NCI-H1694 treated with DMSO at 0.1 percent for 48 hours (cell line): ENCODE measurements around the gene CALY.
A peak's percentile ranks its signal among the peaks of the same experiment; 100 is the strongest.

Experiments used
- DNase-seq: peaks from one replicate; lab custom pipeline; 2025; lab: John Stamatoyannopoulos, UW

Gene CALY

DNA sequence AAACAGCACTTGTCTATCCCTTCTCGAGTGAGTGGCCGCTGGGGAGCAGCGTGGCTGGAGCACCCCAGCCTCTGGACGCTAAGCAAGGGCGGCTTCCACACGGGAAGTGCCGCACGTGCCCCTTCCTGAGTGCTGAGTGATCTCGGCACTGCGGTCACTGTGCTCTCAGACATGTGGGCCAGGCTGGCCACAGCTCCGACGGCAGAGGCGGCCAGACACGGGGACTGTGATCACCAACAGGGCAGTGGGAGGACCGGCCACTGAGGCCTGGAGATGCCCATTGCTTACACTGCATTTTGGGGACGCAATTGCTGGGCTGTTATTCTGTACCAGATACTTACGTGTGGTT lies 29.4 kb upstream of the CALY start:
- DNase-seq, result no peak

DNA sequence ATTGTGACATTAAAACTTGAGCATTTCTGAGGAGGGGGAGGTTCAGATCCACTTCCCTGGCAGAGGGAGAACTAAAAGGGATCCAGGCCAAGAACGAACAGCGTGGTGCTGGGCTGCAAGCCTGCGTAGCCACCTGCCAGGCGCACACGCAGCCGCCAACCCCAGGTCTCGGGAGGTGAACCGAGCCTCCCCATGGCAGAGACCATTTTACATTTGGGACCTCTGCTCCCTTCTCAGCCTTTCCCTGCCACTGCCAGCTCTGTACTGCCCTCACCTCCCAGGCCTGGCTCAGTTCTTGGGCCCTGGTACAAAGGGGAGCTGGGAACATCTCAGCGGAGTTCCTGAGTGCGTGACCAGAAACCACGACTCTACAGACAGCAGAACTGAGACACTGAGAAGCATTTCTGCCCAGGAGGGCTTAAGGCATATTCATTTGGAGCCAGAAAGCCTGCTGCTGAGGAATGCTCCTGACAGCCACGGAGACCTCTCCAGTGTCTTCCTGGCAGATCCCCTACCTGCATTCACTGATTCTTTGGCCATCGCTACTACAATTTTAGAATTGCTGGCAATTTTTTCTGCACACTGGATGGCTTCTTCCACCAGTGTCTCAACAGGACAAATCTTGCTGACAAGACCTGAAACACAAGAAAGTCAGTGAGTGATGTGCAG lies 28.9 kb upstream of the CALY start:
- DNase-seq, result peak; percentile 23

DNA sequence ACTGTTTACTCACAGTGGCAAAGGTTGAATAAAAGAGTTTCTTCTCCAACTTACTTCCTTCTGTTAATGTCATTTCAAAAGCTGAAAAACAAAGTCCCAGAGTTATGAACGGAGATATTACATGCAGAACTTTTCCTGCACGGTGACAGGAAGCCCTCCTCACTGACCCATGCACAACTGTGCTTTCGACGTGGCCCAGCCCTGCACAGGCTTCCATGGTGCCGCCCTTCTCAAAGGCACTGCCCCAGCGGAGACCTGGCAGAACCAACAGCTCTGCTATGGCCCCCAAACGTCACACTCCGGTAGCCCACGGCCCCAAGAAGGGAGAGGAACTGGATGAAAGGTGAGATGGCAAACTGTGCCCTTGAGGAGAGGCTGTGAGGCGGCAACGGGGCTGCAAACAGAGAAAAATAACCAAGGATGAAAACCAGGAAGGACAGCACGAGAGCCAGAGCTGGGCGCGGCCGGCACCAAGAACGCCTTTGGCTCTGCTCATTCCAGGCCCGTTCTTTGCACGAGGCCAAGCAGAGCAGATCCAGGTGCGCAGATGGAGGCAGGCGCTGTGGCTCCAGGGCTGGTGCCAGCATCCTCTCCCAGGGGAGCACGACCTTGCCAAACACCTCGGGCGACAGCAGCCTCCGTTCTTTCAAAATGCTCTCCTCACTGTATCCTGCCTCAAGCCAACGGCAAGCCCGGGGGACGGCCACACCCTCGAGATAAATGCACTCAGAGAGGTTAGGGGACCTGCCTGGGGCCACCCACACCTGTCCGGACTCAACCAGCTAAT lies 28.1 kb upstream of the CALY start:
- DNase-seq, result peak; percentile 39

DNA sequence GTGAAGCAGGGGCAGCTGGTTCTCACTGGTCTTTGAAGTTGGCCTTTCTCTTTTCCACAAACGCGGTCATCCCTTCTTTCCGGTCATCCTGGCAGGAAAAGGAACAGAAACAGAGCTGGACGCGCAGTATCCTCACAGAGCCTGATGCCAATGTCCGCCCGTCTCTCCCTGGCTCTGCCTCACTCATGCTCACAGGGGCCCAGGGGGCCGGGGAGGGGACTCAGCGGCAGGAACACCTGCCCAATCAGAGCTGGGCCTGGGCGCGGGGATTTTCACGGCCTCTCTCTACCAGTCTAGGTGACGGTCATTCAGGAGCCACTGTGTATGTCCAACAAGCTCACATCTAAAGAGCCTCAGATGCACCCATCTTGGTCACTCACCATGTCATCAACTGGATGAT lies 26.1 kb upstream of the CALY start:
- DNase-seq, result no peak

DNA sequence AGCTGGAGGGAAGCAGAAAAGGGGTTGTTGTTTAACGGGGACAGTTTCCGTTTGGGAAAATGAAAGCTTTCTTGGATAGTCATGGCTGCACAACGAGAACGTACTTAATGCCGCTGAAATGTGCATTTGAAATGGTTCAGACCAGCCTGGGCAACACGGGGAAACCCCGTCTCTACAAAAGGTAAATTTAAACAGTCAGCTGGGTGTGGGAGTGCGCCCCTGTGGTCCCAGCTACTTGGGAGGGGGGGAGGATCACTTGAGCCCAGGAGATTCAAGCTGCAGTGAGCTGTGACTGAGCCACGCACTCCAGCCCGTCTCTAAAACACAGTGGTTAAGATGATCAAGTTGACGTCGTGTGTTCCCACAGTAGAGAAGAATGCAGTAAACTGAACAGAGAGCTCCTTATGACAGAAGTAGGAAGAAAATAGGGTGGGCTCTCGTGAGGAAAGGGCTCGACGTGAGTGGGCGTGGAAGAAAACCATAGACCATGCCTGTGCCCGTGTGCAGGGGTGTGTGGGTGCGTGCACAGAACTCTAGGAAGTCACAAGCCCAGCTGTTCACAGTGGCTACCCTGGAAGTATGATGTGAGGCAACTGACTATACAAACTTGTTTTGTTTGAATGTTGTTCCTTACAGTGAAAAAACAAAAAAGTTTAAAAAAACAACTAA lies 25.2 kb upstream of the CALY start:
- DNase-seq, result no peak

DNA sequence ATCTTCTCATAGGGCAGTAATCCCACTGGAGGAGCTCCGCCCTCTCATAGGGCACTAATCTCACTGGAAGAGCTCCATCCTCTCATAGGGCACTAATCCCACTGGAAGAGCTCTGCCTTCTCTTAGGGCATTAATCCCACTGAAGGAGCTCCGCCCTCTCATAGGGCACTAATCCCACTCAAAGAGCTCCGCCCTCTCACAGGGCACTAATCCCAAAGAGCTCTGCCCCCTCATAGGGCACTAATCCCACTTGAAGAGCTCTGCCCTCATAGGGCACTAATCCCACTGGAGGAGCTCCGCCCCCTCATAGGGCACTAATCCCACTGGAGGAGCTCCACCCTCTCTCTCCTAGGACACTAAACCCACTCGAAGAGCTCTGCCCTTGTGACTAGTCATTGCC lies 24.5 kb upstream of the CALY start:
- no peak for DNase-seq

DNA sequence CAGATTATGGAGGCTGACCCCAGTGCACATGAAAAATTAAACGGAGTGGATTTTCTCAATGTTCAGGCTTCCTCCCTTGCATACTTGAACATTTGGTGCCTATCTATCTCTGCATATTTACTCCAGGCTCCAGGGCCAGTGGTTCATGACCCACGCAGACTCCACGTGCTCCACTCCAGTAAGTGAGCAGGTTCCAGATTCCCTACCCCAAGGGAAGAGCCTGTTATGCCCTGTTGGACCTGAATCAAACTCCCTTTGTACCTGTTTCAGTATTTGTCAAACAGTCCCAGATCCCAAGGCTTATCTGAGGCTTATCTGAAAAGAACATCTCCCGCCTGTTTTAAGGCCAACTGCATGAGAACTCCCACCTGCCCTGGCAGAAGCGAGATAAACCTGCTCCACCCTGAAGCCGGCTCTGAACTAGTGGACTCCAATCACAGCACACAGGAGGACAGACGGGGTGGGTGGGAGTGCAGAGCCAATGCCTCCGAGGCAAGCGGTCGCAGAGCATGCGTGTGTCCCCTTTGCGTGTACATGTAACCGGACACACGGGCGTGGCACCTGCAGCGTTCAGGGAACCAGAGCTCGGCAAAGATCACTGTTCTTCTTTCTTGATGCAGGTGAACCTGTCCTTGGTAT lies 23.4 kb upstream of the CALY start:
- DNase-seq, result no peak

DNA sequence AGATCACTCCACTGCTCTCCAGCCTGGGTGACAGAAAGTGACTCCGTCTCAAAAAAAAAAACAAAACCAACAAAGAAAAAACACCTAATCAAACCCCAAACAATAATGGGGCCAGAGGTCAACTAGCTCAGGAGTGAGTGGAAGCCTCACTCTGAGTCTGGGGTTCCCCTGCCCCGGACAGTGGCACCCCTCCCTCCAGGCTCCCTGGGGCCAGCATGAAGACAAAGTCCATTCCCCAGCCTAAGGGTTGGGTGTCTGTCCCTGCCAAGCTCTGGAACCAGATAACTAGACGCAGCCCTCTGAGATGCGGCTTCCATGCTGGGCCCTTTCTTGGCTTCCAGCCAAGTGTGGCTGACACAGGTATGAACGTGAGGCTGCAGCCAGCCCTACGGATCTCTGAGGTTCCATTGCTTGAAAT lies 22.9 kb upstream of the CALY start:
- no peak for DNase-seq

DNA sequence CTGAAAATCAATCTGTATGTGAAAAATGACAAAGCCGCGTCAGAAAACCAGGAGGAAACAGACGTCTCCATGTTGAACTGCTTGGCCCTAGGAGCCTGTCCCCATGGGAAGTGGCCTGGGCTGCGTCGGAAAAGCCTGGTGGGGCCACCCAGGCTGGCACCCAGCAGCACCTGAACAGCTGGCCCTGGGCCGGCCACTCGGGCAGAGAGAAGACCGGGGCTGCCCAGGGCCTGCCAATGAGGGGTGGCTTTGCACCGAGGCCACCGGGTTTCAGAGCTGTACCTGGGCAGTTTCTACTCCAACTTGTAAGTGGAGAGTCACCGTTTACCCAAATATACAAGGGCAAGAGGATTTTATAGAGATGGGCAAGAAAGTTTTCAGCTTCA lies 22.2 kb upstream of the CALY start:
- no peak for DNase-seq

DNA sequence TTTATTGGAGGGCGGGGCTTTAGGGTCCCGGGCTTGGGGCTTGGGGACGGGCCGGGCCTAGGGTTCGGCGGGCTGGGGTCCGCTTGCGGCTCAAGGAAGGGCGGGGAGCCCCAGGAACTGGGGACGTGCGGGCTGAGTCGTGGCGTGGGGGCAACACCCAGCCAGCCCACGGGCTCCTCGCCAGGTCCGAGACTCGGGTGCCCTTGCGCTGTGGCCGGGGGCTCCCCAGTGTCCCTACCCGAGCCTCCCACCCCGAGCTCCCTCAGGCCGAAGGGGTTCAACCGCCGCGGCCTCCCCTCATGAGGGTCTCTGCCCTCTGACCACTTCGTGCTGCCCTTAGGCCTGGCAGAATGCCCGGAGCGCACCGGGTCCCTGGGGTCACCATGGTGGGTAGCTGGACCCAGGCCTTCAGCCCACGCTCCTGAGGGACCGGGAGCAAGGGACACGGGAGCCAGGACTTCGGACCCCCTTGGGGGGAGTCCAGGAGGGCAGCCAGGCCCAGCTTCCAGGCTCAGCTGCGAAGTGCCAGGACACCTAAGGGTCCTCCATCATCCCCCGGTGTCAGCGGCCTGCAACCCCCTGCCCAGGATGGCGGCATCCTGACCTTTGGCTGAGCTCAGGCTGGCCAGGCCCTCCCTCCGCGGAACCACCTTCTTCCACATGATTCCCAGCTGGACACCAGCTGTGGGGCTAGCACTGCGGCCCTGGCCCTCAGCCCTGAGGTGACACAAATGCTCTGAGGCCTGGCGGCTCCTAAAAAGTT lies 21.6 kb upstream of the CALY start:
- no peak for DNase-seq

DNA sequence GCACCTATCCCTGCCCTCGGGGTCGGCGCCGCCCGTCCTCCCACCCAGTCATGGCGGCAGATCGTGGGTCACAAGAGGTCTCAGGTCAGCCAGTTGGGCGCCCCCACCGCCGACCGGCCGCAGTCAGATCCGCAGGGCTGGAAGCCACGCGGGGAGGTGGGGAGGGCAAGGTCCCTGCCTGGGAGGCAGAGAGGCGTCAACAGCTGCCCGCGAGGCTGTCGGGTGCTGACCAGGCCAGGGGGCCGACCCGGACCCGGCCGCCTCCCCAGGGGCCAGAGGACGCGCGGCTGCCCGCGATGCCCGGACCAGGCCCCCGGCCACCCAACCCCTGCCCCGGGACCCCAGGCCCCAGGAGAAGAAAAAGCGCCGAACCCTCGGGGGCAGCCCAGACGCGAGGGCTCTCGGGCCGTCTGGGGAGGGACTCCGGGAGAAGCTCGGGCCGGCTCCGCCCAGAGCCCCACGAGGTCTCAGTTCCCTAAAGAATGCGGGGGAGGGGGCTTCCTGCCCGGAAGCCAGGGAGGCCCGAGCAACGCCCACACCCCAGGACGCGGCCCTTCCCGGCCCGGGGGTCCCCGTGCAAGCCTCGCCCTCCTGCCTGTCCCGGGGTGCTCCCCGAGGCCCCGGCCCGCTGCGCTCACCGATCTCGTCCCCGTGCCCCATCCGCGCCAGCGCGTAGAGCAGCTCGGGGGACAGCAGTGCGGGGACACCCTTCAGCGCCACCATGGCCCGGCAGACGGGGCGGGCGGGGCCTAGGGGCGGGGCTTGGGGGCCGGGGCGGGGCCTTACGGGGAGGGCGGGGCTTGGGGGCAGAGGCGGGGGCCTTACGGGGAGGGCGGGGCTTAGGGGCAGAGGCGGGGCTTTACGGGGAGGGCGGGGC lies 20.8 kb upstream of the CALY start, which contains the start of gene FUOM:
TSS of gene FUOM (minus strand) at position 735 of the 877 bp plus-strand sequence. CDS start at position 723, 12 bp downstream.
- peak; percentile 18 for DNase-seq

DNA sequence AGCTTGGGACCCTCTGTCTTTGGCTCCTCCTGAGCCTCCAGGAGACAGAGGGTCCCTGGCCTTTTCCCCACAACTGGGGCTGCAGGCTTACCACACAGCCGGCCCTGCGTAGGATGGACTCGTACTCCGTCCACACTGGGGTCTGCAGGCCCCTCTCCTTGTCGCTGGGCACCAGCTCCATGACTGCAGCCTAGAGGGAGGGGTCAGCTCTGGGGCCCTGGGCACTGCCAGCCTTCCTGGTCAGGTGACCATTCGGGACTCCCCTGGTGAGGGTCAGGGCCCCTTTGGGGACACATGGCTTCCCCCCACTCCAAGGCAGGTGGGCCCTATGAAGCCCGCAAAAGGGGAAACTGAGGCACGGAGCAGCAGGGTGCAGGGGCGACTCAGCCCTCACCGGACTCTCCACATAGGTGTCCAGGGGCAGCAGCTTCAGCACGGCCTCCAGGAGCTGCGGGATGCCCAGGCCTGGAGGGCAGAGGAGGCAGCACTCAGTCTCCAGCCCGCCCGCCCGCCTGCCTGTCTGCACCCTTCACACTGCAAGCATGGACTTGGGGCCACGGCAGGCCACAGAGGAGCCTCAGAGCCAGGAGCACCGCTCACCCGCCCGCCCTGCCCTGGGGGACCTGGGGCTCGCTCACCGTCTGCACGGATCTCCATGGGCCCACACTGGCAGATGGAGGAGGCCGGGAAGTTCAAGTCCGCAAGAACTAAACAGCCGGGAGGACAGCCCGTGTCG lies 20.0 kb upstream of the CALY start:
- DNase-seq, result no peak

DNA sequence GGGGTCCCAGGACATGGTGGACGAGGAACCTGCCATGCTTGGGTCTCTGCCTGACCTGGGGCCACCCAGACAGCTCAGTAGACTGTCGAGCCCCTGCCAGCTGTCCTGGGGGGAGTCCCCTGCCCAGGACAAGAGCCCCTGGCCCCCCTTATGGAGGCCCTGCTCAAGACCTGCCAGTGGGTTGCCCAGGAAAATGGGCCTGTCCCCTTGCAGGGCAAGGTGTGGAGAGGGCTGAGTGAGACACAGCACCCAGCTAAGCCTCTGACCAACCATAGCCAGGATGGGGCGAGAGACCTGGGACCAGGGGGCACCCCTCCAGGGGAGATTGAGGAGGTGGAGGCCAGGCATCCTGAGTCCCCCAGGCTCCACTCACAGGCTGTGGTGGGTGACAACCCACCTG lies 19.3 kb upstream of the CALY start:
- DNase-seq, result no peak

DNA sequence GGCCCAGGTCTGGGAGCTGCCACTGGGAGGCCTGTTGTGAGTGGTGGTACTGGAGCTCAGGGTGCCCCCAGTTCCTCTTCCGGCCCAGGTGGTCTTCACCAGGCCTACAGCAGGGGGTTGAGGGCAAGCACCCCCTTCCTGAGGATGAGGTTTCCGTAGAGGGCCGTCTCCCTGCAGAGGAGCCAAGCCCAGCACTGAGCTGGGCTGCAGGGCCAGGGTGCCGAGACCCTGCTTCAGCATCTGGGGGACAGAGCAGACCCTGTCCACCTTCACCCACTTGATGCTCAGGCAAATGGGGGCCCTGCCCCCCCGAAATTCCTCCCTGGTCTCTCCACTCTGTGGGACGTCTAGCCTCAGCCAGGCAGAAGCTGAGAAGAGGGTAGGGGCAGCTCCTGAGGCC lies 18.6 kb upstream of the CALY start:
- no peak for DNase-seq

DNA sequence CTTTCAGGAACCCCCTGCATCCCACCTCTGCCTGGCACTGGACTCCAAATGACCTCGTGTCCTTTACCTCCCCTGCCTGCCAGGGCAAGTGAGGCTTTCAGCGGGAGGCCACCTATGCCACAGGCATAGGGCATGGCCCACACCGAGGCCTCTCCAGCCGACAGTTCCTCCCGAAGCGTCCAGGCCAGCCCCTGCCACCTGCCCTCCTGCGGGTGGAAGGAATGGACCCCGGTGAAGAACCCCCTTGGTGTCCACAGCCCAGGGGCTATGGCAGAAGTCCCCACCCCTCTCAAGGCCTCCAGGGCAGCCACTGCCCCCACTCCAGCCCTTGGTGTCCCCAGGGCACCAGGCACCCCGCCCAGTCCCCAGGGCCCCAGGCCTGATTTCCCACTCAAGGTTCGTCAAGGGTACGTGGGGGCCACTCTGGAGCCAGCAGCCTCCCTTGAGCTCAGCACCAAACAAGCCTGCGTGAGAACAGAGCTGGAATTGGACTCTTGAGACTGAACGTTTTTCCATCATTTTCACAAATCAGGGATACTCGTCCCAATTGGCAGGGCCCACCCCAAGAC lies 18.1 kb upstream of the CALY start:
- no peak for DNase-seq

DNA sequence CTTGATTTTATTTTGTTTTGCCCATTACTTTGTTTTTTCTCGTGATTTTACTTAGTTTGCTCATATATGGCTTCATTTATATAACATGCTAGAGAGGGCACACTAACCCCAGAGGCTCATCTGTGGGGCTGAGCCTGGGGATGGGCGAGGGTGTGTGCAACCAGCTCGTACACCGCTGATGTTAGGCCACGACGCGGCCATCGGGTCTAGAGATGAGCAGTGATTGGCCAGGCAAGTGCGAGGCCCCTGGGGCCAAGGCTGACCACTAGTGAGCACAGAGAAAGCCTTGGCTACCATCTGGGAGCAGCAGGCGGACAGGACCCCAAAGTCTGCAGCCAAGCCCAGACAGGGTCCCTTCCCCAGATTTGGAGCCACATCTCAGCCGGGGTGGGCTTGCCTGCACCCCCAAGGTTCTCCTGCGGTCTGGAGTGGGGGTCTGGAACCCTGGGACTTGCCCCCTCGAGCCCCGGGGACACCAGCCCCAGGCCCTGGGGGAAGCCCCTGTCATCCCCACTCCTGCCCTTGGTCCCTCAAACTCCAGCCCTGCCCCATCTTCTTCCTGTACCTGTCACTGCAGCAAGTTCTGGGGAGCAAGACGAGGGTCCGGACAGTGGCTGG lies 17.4 kb upstream of the CALY start:
- no peak for DNase-seq

DNA sequence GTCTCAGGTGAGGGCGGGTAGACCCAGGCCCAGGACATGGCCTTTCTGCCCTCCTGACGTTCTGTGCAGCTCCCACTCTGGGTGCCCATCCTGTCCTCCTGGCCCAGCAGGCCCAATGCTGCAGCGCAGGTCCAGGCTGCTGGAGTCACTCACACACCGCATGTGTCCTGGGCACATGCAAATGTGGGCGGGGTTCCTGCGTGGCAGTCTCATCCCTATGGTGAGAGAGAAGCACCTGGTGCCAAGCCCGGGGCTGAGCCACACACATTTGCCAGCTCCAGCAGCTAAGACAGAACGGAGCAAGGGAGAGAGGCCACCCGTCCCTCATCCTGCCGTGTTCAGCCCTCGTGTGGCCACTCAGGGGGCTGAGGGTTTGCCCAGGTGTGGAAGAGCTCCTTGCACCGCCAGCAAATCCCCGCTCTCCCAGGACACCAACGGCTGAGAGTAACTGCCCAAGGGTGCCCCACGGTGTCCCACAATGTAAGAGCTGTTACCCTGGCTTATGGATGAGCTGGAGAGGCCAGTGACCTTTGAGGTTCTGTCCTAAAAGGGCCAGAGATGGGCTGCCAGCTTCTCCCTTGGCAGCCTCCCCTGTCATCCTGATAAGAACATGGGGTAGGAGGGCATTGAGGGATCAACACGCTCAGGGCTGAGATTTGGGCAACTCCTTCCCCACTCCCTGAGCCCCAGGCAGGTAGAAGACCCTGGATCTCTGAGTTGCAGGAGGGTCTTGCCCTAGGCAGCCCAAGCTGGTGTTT lies 16.7 kb upstream of the CALY start:
- DNase-seq, result no peak

DNA sequence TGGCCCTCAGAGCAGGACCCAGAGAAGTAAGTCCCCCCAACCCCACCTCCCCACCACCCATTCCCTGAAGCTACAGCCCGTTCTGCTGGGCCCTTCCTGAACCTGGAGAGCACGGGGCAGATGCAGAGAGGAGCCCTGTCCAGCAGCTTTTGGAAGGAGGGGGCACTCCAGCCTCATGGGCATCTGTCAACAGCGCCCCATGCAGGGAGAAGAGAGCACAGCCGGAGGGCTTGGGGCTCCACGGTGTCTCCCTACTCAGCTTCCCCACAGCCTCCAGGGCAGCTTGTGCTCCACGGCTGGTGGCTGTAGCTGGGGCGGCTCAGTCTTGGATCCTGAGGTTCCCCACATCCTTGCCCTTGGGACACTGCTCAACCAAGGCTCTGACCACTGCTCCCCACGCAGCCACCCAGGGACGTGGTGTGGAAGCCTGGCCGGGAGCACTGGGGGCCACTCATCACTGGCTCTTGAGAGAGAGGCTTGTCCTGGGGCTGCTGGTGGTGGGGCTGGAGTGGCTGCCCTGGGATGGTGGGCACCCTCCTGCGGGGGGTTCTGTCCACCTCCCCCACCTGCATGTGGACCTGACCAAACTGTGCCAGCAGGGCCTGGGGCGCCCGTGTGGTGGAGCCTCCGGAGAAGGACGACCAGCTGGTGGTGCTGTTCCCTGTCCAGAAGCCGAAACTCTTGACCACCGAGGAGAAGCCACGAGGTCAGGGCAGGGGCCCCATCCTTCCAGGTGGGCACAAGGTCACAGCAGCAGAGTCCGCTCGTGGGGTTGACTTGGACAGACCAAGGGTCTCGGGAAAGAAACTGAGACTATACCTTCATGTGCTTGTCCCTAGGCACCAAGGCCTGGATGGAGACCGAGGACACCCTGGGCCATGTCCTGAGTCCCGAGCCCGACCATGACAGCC lies 15.0 kb upstream of the CALY start:
- DNase-seq, result no peak
